ENCODE results near the gene CYTH3. TPM values are rescaled to one million over a fixed set of nuclear protein-coding genes. Genes with fewer than 3 reads are reported as not detected.

Gene CYTH3
- total RNA-seq, 1 donor from 2014 or later: 7.9 TPM

DNA sequence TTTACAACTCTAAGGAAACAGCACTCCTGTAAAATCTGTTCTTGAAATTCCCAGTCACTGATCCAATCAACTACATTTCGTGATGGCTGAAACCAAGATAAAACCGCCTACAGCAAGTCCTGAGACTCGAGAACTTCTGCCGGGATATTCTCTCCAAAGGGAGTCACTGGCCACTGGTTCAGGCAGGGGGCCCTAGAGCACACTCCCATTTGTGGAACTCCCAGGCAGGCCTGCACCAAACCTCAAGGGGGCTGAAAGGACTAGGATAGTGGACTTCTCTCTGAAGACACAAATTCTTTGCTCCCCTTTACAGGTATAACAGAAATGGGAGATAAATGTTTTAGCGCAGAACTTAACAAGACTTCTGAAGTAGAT is 16.3 kb downstream of the CYTH3 start:
- no peak for ATAC-seq

DNA sequence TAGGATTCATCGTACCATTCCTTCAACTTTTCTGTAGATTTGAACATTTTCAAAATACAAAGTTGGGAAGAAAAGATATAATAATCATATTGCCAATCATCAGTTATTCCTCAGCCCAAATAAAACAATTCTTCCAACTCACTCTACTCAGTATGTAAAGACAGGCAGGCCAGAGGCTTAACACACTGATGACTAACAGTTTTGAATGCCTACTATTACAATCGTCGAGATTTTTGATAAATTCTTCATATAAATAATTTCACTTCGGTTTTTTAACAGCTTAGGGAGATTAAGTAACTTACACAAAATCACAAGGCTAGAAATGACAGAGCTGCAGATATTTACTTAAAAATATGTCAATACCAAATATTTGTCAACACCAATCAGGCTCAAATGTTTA is 17.6 kb downstream of the CYTH3 start:
- ATAC-seq: no peak

DNA sequence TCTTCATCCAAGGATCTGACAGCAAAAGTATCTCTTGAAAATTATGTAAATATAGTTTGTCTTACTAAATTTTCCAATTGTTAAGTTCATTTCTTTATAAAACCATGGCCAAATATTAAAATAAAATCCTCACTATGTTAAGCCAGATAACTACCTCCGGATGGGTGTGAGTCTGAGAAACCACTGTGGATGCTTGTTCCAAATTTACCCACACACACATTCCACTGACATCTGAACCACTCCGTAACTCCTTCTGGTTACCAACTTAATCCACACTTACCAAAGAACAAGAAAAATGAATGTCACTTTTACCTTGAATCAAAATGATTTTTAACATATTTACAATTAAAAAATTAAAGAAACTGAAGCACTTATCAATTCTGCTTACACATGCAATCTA is 19.7 kb downstream of the CYTH3 start:
- no peak for ATAC-seq

DNA sequence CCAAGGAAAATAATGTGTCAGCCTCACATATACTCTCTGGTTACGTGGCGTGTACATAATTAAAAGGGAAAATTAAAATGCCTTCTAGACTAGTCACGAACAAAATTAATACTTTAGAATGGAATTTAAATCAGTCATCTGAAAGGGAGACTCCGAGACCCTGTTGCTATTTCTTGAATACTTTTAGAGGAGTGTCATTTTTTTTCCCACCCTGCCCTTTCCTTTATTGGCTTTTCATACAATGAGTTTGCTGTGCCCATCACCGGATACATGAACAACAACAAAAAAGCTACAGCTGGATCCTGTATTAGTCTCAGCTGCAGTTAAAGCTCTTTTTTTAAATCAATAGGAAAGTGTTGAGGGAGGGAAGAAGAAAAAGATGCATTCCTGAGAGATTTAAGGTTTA is 20.1 kb downstream of the CYTH3 start:
- ATAC-seq: no peak

DNA sequence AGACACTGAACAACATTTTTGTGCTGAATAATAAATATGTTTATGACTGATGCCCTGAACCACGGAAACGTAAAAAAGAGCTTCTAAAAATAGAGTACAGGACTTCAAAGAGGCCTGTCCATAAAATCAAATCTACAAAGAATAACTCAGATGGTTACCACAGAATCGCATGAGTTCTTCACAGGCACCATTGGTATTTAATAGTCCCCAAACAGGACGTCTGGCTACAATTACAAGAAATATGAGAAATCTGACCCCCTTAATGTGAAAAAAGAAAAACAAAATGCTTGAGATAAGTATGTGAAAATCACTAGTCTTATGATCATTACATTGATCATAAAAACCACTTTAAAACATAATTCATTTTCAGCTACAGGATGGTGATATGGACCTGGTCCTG is 20.8 kb downstream of the CYTH3 start:
- ATAC-seq: no peak

DNA sequence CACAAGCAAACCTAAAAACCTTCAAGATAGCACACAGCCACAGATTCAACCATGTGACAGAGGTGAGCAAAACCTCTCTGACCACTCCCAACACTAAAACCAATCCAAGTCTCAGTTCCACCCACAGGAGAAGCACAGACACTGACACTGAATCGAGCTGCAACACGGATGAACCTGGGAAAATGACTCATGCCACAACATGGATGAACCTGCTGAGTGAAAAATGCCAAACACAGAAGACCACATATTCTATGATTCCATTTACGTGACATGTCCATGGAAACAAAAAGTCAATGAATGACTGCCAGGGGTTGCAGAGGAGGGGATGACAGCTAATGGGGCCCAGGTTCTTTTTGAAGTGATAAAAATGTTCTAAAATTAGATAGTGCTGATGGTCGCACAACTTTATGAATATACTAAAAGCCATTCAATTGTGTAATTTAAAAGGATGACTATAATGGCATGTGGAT is 22.0 kb downstream of the CYTH3 start:
- peak; percentile 99 for ATAC-seq

DNA sequence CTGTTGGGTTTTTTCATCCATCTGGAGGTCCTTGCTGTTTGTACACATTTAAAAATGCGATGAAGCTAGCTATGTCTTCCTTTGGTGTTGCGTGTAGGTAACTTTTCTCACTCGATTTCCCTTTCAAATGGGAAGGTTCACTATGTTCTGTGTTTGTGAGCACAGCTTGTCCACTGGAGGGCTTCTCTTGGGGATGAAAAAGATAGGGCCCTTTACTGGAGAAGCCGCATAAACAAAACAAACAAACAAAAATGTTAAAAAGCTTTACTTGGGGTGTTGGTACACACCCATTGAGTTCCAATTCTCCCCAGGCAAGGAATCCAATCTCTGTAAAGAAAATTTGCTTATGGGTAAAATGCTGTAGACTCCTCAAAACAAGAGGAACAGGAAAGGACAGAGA is 23.4 kb downstream of the CYTH3 start:
- no peak for ATAC-seq

DNA sequence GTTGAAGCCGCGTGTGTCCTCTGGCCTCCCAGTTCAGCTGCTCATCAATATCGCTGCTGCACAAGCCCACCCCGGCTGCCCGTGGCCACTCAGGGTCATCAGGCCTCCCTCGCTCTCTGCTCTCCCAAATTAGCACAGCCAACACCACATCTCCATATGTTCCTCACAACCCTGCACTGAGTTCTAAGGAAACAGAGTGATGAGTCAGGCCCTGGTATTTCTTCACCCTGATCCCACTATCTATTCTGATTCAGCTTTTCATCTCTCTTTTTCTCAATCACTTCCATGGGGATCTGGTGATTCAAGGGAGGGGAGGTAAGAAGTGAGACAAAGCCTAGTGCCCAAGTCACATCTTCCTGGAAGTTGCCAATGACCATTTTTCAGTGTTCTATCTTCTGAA is 23.8 kb downstream of the CYTH3 start:
- ATAC-seq: peak; percentile 51

DNA sequence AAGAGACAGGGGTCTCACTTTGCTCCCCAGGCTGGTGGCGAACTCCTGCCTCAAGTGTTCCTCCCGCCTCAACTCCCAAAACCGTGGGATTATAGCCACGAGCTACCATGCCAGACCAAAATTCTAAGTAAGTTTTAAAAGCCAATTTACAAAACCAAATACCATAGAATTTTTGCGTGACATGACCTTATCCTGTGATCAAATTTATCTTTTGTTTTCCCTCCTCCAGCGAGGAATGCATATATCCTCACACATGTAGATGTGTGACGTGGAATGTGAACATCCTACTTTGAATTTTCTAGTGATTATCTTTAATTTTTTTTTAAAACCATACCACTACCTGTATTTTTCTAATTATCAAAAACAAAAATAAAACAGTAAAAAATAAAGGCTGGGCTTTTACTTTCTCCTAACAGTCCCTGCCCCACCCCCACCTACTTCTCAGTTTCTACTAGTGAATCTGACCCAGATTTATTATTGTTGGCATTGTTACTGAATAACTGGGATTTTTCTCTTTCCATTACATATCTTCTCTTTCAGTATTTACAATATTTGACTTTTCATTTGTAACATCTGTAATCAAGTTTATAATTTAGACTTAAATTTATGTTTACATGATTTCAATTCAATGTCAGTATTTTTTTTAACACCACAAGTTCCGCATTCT is 26.0 kb downstream of the CYTH3 start:
- ATAC-seq: no peak

DNA sequence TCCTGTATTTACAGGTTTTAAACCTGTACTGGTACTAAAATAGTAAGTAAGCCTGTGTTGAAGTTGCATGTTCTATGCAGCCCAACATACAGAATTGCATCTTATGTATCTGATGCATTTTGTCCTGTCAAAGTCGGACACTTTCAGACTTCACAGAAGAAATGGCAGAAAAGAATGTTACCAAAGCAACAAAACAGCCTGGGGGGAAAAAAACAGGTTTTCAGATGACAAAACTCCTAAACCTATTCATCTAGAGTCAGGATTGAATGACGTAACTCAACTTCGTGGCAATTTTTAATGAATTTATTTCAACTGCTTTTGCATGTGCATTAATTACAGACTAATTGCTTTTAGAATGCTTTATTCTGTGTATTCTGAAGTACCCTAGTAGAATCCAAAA is 28.4 kb downstream of the CYTH3 start:
- ATAC-seq: no peak

DNA sequence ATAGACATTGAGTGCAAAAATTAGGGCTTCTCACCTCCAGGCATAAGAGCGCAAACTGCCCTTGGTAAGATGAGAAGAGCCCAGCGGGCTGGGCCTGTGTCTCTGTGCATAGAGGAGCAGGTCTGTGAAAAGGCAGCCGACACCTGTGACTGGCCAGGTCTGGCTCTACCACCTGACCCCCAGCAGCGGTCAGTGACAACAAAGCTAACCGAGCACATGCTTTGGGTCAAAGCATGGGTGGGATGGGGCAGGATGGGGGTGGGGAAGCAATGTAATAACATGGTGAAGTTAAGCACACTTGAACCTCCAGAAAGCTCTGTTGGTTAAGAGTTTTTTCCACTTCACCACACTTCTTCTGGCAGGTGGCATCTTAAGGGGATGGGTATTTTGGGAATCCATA is 29.3 kb downstream of the CYTH3 start:
- ATAC-seq: no peak

DNA sequence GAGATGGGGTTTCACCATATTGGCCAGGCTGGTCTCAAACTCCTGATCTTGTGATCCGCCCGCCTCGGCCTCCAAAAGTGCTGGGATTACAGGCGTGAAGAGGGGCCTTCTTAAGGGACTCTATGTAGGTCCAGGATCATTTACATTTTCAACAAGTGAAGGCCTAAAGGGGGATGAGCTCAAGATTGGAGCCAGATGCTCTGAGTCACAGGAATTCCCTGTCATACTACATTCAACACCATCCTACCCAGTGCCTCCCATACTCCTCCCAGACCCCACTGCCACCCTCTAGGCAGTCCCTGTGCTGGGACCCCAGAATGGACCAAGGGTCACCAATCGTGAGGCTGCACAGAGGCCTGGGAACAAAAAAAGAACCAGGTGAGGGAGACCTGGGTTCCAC is 29.9 kb downstream of the CYTH3 start:
- ATAC-seq: no peak

DNA sequence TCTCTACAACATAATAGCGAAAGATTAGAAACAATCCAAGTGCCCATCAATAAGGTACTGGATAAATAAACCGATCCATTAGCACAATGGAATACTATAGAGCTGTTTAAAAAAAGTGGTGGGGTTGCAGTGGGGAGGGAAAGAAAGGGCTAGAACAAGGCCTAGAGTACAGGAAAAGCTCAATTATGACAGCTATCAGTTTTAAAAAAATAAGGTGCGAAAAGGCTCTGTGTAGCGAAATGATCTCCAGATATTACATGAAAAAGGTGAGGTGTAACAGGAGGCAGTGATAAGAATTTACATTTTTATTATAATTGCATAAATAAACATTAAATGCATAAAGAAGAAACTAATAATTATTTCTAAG is 30.8 kb downstream of the CYTH3 start:
- no peak for ATAC-seq

DNA sequence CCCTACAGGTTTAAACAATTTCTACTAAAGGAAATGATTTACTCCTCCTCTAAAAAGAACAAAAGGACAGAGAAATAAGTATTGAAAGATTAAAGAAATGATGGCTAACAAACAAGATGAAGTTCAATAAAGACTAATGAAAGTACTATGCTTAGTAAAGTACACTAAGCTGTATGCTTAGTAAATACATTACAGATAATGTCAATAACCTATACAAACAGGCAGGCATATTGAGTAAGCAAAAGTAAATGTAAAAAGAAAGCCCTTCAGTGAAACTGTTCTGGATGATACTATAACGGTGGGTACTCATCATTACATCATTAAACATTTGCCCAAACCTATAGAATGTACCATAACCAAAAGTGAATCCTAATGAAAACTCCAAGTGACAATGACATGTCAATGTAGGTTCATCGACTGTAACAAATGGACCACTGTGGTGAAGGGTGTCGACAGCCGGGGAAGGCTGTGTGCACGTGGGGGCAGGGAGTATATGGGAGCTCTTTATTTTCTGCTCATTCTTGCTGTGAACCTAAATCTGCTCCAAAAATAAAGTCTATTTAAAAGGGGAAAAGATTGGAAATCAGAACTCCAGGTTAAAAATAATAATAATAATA is 34.0 kb downstream of the CYTH3 start:
- ATAC-seq: no peak

DNA sequence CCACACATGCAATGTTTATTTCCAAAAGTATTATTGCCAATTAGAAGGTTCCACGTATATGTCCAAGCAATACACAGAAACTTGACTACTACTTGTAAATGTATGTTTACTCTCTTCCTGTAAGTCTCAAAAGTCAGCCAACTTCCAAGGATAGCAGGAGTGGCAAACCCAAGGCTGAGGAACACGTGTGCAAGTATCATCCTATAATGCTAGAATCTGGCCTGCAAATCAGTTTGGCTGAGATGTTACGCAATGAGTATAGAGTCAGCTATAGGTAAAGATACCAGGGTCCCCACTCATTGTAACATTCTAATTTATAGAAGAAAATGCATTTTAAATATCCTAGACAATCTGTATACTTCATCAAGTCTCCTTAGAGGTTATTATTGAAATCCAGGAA is 34.7 kb downstream of the CYTH3 start:
- ATAC-seq: no peak

DNA sequence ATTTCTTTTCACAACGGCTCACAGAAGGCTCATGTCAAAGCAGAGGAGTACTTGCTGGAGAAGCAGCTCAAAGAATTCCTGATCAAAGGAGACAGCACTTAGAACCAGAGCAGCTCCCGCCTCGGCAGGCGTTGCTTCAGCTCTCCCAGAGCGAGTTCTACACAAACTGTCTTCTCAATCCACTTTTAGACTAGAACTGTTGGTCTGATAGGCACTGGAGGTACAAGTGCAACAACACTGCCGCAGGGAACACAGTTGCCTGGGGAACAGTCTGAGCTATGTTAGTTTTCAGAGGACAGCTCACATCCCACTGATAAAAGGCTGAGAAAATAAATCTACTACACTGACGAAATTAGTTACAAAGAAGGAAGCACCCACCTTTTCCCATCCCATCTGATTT is 35.4 kb downstream of the CYTH3 start:
- no peak for ATAC-seq

DNA sequence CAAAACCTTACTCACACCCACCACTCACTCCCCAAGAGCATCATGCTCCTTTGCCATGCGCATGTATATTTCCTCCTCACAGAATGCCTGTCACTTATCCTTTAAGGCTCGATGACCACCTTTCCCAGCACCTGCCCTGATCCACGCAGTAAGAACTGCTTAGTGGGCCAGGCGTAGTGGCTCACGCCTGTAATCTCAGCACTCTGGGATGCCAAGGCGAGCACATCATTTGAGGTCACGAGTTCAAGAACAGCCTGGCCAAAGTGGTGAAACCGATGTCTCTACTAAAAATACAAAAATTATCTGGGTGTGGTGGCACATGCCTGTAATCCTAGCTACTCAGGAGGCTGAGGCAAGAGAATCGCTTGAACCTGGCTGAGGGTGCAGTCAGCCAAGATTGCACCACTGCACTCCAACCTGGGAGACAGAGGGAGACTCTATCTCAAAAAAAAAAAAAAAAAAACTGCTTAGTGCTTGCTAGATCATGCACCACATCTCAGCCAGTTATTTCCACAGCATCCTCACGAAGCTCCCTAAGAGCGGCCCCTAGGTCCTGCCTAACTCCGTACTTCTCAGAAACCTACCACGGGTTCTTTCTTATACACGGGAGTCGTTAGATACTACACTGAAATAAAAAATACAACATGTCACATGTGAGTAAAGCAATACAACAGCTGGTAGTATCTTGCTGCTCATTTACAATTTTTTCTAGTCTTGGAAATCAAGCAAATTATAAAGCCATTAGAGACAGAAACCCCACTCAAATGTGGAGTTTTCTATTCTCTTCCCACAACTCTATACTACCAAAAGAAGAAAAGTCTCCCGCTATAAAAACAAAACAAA is 37.2 kb downstream of the CYTH3 start:
- no peak for ATAC-seq

DNA sequence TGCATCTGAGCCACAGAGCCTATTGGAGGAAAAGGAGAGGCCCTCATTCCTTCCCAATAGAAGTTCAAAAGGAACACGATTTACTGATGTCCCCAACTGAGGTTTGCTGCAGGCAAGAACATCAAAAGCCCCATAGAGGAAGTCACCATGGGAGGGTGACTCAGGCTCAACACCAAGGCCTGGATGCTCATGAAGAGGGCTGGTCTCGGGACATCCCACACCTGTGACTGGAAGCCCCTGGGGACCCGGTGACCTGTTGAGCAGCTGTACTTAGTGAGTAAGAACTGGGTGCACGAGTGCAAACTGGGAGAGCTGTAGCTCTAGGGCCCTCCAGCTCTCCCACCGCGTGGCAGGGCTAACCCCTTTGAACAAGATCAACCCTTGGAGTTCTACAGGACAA is 38.0 kb downstream of the CYTH3 start:
- ATAC-seq: peak; percentile 39

DNA sequence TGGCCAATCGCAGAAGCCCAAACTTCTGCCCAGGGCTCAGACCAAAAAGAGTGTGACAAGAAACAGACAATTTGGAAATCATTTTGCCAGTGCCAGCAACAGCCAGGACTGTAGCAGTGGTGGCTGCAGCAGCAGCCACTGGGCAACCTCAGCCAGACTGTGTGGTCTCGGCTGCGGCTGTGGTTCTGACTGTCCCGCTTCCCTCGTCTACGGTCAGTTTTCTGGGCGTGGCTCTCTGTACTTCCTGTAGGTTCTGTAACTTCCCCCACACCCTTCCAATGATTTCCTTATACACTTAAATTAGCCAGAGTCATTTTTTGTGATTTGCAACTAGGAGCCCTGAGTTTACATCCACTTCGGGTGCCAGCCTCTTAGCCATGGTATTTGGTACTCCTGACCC is 39.9 kb downstream of the CYTH3 start:
- peak; percentile 60 for ATAC-seq

DNA sequence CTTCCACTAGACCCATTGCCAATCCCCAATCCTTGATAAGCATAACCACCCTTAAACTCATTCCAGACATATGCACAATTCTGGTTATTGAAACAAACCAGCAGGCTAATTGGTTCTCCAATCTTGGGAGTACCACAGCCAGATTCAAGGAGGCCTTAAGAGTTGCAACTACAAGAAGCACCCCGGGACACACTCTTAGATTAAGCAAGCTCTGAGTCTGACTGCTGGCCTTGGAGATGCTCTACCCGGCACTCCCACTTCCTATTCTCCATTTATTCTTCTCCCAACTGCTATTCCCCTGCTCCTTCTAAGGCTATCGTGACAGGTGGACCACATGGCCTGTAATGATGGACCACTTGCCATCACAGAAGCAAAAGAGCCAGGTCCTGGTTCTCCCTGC is 40.3 kb downstream of the CYTH3 start:
- no peak for ATAC-seq

DNA sequence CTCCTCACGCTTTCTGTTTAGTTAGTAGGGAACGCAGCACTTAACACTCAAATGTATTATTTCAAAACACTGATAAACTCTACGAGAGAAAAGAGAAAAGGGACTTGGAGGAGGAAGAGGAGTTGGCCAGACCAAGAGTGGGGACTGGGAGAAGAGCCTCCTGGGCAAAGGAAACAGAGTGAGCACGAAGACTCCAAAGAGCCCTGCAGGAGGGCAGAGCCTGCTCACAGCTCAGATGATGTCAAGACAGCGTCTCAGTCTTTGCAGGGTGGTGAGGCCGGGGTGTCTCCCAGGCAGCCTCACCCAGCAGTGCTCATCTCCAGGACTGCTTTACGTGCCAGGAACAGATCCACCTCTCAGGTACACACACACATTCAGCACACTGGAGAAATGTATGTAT is 41.2 kb downstream of the CYTH3 start:
- ATAC-seq: no peak

DNA sequence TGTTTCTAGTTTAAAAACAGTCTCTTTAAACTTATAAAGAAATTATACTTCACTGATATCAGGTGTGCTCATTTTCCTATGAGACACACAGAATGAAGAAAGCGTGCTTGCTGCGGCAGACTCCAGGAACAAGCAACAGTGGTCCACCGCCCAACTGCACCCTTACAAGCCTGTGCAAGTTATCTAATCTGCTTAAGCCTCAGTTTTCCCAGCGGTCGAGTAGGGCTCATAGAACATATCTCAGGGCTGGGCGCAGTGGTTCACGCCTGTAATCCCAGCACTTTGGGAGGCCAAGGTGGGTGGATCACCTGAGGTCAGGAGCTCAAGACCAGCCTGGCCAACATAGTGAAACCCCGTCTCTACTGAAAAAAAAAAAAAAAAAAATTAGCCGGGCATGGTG is 43.1 kb downstream of the CYTH3 start:
- ATAC-seq: peak; percentile 50

DNA sequence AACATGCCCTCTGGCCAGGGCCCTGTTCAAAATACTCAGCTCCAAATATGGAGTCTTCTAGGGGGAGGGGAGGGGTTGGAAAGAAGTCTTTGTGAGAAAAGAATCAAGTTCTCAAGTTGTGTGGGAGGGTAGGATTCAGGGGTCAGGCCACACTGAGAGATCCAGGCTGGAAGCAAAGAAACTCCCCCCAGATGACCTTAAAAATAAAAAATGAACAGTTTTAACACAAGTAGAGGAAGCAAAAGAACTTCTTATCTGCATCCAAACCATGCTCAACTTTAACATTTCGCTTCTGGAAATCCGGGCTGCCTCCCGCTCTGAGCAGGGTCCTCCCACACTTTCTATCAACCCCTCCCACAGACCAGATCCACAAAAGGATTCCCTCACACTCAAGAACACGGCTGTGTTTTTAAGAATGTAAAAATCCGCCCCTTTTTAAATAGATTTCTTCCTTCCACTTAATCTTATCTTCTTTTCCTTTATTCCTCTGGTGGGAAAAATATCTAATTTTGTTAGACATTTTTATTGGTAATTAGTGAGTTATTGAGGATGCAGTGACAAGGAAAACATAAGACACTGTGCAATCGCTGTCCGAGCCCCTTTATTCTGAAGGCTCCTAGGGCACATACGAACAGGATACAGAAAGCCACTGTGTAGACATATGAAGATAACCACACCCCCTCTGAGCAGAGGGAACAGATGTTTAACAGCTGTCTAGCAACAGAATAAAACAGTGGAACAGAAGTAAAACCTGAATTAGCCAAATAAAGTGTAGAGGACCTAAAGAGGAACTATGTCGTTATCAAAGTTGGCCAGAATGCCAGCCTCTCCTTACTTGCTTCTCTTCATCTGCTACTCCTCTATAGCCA is 43.8 kb downstream of the CYTH3 start:
- ATAC-seq: peak; percentile 35

Data from esophagus mucosa (tissue), 1 donor.